ENCODE results near the gene RASGRP4.
"Not testable (repeated sequence)": the region's sequence is repeated elsewhere in the genome, so short reads cannot be mapped to it uniquely, and the experiment has no call there.

The RASGRP4 gene

DNA sequence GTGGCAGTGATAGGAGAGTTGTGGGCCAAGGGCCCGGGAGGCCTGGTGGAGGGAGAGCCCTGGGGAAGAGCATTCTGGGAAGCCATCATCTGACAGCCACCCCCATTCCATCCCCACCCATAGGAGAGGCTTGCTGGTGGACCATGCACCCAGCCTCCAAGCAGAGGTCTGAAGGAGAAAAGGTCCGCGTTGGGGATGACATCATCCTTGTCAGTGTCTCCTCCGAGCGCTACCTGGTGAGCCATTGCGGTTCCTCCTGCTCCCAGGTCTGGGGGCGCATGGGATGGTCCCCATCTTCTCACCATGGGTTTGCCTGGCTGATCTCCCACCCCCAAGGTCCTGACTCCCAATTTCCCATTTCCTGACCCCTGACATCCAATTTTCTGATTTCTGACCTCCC is 18.0 kb upstream of the RASGRP4 start:
- DNase-seq, result no peak

DNA sequence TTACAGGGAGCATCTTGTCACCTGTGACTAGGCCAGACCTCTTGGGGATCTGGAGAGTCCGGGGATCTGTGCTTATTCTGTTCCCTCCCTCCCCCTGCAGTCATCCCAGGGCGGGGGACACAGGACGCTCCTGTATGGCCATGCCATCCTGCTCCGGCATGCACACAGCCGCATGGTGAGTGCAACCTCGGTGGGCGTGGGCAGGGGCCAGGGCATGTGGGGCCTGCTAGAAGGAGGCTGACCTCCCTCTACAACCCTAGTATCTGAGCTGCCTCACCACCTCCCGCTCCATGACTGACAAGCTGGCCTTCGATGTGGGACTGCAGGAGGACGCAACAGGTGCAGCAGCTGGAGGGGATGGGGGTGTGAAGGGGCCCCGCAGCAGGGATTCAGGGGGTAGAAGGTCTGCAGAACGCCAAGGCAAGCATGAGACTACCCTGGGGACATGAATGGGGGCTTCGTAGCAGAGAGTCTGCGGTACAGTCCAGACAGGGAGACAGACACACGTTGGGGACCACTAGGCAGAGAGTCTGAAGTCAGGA is 17.5 kb upstream of the RASGRP4 start:
- DNase-seq, result no peak

DNA sequence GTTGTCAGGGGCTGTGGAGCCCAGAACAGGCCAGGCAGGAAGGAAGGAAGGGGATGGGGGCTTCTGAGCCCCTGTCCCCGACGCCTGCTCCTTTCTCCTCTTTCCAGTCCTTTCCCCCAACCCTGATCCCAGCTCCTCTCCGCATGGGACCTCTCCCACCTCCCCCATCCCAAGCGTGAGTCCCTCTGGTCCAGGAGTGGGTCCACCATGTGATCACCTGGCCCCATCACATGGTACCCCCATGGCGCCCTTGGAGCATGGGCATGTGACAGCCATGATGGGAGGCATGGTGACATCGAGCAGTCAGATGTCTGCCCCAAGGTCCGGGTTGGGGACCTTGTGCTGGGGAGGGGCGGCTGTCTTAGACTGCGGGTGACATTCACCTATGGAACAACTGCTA is 16.7 kb upstream of the RASGRP4 start:
- no peak for DNase-seq

DNA sequence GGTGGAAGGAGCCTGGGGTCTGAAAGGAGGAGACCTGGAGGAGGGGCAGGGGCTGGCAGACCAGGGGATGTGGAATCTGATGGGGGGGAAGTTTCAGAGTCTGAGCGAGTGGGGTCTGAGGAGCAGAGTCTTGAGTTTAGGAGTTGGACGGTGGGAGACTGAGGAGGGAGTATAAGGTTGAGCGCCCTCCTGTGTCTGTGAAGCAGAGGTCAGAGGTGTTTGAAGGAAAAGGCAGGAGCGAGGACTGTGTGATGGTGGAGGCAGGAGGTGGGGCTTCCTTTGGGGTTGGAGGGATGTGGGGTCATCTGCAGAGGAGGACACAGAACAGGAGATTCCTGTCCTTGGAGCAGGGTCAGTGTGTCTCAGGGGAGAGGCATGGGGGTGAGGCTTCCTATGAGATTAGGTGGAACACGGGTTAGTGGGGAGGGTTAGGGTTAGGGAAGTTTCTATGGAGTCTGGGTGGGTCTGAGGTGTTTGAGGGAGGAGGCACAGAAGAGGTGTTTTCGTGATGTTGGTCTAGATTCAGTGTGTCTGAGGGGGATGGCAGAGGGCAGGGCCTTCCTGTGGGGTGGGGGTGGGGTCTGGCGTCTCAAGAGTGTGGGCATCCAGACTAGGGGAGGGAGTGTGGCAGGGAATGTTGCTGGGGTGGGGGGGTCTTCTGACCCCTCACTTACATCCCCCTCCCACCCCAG is 15.8 kb upstream of the RASGRP4 start:
- no peak for DNase-seq

DNA sequence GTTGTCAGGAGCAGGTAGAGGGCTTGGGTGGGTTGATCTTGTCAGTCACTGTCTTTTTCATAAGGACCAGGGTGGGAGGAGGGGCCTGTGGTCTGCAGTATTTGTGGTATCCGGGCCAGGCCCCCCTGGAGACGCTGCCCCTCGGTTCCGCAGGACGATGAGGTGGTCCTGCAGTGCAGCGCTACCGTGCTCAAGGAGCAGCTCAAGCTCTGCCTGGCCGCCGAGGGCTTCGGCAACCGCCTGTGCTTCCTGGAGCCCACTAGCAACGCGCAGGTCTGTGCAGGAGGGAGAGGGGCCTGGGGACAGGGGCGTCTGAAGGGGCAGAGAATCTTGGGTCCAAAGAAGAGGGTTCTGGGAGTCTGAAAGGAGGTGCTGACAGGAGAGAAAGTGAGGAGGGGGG is 14.6 kb upstream of the RASGRP4 start:
- no peak for DNase-seq

DNA sequence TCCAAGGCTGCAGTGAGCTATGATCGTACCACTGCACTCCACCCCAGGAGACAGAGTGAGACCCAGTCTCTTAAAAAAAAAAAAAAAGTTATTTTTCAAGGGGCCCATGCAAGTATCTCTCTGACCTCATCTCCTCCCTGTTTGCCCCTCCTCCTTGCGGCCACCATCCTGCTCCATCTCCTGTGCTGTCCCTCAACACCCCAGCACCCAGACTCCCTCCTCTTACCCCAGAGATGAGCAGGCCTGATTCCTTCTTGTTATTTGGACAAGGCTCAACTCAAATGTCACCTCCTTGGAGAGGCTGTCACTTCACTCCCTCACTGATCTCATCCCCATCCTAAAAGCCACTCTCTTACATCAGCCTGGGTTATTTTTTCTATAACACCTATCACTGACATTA is 11.9 kb upstream of the RASGRP4 start:
- DNase-seq, result no peak

DNA sequence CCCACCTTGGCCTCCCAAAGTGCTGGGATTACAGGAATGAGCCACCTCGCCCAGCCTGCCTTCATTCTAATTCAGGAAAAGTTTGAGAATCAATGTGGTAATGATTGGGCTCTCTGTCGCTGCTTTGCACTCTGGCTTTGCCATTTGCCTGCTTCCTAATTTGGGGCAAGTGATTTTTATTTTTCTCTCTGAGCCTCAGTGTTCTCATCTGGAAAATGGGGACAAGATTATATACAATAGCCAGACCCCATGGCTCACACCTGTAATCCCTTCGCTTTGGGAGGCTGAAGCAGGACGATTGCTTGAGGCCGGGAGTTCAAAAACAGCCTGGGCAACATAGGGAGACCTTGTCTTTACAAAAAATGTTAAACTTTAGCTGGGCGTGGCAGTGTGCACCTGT is 11.3 kb upstream of the RASGRP4 start:
- no peak for DNase-seq

DNA sequence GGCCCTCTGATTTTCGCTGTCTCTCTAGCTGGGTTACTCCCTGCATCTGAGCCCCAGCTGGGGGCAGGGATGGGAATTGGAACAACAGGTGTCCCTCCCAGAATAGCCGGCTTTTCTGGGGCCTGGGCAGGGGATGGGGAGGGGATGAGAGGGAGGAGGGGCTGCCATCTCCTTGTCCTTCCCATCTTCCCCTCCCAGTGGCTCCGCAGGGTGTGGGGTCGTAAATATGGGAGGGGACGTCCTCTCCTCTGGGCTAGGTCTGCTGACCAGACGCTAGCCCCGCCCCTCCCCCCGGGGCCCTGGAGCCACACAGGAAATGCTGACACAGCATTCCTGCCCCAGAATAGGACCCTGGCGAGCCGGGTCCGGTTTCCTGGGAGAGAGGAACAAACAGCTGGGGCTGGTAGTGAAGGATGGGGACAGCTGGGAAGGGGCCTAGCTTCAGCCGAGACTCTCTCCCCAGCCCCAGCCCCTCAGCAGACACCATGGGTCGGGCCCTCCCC is 8.6 kb upstream of the RASGRP4 start:
- DNase-seq, result no peak

DNA sequence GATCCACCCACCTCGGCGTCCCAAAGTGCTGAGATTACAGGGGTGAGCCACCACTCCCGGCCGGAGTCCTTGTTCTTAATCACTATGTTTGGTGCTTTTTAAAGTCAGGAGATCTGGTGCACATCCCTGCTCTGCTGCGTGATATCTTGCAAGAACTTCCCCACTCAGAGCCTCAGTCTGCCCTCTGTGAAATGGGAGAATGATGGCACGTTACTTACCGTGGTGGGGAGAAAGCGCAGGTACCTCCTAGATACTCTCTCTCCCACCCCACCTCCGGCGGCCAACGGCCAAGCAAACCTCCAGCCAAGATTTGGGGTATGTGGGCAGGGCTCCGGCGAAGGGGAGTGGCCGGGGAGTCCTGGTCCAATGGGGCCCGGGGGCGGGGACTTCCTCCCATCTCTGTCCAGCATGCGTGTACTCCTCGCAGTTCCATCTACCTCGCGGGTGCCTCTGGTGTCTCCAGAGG is 7.3 kb upstream of the RASGRP4 start, which contains the start of gene RYR1:
Gene RYR1 (plus strand): TSS at position 424 of the 466 bp plus-strand sequence. CDS start 139 bp downstream, outside the sequence.
- peak; percentile 12 for DNase-seq

DNA sequence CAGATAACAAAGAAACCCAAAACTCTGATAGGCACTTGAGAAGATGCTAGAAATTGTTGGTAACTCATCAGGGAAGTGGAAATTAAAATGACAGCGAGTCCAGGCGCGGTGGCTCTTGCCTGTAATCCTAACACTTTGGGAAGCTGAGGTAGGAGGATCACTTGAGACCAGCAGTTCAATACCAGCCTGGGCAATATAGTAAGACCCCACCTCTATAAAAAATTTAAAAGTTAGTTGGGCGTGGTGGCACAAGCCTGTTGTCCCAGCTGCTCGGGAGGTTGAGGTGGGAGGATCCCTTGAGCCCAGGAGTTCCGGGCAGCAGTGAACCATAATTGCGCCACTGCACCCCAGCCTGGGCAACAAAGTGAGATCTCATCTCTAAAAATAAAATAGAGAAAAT is 4.9 kb upstream of the RASGRP4 start:
- no peak for DNase-seq

DNA sequence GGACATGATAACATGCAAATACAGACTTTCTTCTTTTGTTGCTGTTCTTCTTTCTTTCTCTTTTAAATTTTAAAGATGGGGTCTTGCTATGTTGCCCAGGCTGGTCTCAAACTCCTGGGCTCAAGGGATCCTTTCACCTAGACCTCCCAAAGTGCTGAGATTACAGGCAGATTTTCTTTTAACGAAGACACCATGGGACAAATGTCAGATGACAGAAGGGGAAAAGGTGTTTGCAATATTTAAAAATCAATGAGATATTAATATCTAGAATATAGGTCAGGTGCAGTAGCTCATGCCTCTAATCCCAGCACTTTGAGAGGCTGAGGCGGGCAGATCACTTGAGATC is 3.8 kb upstream of the RASGRP4 start:
- no peak for DNase-seq

DNA sequence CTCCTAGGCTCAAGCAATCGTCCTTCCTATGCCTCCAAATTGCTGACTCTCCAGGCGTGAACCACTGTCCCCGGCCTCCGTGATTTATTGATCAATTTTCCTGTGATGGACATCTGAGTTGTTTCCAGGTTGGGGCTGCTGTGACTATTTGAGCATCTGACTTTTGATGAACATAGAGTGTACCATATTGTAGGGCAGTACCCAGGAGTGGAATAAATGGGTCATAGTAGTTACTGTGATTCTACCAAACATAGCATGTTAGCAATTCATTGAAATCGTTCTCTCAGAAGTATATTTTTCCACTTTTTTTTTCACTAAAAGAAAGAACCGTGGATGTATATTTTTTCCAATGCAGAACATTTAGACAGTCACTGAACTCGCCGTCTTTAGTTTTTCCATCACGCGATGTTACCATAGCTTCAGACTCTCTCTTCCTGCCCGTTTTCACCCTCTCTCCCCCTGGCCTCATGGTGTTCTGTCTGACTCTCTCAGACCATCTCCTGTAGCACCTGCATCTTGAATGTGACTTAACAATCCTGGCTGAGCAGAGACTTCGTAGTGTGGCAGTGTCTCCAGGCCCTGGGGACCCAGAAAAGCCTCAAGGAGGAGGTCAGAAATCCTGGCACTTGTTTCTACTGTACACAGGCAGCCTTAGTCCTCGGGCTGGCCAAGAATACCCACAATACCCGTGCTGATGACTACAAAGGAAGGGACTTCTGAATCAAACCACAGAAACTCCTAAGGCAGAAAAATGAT is 3.2 kb upstream of the RASGRP4 start:
- no peak for DNase-seq

DNA sequence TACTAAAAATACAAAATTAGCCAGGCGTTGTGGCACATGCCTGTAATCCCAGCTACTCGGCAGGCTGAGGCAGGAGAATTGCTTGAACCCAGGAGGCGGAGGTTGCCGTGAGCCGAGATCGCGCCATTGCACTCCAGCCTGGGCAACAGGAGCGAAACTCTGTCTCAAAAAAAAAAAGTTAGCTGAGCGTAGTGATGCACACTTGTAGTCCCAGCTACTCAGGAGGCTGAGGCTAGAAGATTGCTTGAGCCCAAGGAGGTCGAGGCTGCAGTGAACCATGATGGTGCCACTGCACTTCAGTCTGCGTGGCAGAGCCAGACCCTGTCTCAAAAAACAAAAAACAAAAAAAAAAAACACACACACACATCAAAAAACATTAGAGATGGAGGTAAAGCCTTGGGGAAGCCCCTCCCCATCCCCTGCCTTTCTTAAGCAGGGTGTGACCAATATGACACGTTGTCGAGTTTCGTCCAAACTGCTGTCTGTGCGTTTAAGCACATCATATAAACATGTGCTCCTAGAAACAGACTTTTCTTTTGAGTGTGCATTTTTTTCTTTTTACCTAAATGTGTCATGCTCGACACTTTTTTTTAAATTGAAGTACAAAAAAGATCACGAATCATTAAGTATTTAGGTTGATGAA is 1.1 kb upstream of the RASGRP4 start:
- not testable (repeated sequence) for DNase-seq

DNA sequence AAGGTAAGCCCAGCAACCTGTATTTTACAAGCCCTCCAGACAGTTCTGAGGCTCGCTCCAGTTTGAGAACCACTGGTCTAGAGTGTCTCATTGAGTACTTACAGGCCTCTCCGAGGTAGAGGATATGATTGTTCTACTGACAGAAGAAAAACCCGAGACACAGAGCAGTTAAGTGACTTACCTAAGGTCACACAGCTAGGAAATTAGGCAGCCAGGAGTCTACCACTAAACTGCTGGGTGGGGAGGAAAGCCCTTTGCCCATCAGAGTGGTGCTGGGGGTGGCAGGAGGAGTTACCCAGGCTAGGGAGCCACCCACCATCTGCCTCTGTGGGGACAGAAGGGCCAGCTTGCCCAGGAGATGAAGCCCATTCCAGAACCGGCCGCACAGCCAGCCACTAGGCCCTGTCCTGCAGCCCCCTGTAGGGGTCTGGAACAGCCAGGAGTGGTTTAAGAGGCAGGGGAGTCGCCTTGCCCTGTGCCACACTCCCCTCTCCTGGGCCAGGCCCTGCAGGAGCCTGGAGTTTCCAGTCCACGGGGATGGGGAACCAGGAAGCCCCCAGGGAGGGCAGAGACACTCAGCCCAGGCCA is 703 bp downstream of the RASGRP4 start:
- no peak for DNase-seq

DNA sequence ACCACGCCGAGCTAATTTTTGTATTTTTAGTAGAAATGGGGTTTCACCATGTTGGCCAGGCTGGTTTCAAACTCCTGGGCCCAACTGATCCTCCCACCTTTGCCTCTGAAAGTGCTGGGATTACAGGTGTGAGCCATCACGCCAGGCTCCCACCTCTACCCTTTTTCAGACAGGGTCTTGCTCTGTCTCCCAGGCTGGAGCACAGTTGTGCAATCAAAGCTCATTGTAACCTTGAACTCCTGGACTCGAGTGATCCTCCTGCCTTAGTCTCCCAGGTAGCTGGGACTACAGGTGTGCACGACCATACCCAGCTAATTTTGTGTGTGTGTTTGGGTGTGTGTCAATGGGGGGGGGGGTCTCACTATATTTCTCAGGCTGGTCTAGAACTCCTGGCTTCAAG is 1.7 kb downstream of the RASGRP4 start:
- no peak for DNase-seq

DNA sequence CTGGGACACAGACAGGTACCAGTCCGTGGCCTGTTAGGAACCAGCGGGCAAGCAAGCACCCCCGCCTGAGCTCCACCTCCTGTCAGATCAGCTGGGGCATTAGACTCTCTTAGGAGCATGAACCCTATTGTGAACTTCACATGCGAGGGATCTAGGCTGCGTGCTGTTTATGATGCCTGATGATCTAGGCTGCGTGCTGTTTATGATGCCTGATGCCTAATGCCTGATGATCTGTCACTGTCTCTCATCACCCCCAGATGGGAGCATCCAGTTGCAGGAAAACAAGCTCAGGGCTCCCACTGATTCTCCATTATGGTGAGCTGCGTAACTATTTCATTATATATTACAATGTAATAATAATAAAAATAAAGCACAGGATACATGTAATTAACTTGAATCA is 3.6 kb downstream of the RASGRP4 start:
- DNase-seq, result no peak

DNA sequence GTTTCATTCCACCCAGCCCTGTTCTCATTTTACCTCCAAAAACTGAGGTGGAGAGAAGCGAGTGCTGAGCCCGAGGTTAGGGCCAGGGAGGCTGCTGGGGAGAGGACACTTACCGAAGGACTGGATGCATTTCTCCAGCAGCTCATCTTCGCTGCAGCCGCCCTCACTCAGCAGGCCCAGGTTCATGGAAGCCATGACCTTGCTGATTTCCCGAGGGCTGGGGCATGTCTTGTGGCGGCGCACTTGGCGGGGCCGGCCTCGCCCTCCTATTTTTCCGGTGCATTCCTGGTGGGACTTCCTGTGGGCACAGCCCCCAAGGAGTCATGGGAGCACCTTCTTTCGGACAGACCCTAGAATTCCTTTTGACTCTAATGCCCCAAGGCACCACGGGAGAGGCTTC is 4.2 kb downstream of the RASGRP4 start:
- no peak for DNase-seq

DNA sequence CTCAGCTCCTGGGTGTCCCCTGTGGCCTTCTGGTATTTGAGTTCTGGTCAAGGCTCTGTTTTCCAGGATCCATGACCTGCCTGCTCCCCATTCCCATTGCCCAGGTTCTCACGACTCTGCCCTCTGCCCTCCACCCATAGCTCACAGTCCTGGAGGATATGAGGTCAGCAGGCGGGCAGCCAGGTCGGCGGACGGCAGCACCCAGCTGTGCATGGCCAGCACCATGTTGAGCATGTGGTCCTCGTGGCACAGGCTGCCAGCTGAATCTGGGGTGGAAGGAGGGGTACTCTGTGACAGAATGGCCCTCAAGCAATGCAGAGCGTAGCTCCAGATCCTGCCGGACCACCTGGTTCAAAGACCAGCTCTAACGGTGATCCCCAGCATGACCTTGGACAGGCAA is 5.1 kb downstream of the RASGRP4 start:
- DNase-seq, result no peak

DNA sequence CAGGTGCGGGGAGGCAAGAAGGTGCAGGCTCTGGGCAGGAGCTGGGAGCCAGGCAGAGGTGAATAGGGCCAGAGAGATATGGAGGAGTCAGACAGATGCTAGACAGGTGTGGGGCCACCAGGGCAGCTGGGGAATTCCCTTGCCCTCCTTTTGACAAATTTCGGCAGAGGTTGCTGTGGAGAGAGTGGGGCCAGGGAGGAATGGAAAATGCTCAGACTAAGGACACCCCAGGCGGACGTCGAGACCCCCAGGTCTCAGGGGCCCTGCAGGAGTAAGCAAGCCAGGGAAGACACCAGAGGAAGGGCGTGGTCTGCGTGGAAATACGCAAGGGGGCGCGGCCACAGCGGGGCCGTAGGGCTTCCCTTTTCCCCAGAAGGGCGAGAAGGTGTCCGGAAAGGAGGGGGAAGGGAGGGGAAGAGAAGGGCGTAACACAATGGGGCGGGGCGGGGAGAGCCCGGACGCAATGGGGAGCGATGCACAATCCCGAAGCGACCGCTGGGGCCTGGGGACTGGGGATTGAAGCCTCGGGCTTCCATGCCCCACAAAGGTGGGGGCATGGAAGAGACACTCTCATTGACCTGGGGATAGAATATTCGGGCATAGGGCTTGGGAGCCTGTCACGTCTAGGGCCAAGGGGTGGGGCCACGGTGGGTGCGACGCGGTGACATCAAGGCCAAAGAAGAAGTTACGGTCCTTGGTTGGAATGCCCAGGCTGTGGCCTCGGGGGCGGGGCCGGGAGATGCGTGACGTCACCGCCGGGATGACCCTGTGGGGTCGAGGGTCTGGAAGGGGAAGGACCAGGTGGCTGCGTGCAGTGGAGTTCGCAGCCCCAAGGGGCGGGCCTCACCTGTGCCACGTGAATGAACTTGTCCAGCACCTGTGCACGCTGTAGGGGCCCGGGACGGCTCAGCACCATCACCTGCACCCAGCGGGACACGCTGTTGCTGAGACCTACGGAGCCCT is 8.2 kb downstream of the RASGRP4 start:
- DNase-seq, result peak; percentile 34

DNA sequence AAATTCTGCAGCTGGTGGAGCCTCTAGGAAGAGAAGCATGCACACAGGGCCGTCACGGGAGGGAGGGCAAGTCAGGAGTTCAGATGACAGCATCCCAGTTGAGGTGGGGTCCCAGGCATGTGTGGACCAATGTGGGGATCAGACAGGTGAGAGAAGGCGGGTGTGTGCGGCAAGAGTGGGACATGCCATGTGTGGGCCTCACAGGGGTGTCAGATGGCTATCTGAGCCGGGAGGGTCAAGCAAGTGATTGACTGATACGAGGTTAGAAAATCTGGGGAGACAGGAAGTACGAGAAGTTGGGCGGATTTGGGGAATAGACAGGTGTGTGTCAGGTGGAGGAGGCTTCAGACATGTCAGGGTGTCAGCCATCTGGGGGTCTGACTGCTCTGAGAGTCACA is 8.9 kb downstream of the RASGRP4 start:
- no peak for DNase-seq

DNA sequence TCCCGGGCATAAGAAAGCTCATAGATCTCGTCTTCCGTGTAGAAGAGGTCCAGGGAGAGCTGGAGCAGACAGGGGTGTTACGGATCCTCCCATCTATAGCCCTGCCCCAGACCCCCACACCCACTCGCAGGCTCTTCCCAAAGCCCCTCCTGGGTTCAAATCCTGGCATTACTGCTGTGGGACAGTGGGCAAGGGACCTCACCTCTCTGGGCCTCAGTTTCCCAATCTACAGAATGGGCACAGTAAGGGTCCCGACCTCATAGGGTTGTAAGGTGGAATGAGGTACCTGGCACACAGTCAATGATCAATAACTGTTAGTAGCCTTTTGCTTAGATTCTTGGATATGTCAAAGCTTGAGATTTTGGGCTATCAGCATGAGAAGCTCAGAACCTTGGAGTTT is 12.6 kb downstream of the RASGRP4 start:
- no peak for DNase-seq

DNA sequence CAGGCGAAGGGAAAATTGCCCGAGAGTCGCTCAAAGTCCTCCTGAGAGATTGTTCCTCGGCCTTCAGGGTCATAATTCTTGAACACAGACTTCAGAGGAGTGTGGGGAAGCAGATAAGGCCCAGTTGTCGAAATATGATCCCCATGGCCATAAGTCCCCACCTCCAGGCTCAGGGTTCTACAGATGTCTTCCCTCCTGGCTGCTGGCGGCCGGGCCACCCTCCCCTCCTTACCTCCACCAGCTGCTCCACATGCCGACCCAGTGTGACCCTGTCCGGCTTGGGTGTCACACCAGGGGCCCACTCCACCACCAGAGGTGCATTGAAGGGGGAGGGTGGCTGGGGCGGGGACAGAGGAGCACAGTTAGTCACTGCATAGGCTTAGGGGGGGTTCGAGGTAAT is 13.1 kb downstream of the RASGRP4 start:
- no peak for DNase-seq

Measured in activated effector memory CD4-positive, alpha-beta T cell treated with Interleukin-2 at 50 U/mL for 16 hours (primary cell).